Measurements from ENCODE around the gene CFAP141. TPM values are rescaled to one million over a fixed set of nuclear protein-coding genes. Genes with fewer than 3 reads are reported as not detected.

CFAP141 gene
- total RNA-seq, 4 donors from 2014 or later: not detected

- TF ChIP-seq POLR2AphosphoS5 (IDR thresholded peaks at IDR 0.05): no peak
- TF ChIP-seq POLR2A (IDR thresholded peaks at IDR 0.05): no peak
- no peak for TF ChIP-seq CTCF (IDR thresholded peaks at IDR 0.05)
- no peak for TF ChIP-seq EP300 (IDR thresholded peaks at IDR 0.05)
- ATAC-seq: no peak
- WGBS, 2 donors (ENCODE audit: low coverage in 1 of 2): 25 to 37% methylated on average over 2 of the region's 2 CpGs
- H3K9me3 ChIP-seq: no peaks in the 10 kb centered on the region
- H3K4me3 ChIP-seq: no peak overlapping the region
- peaks cover 4 to 38% of the 10 kb centered on the region in 2 donors for H3K36me3 ChIP-seq
- H3K27ac ChIP-seq: peak overlapping the region in 2 of 4 donors; percentile 5 to 17
- H3K4me1 ChIP-seq: peaks cover 5 to 58% (median 10%) of the 10 kb centered on the region in 3 donors
- no peaks in the 10 kb centered on the region for H3K27me3 ChIP-seq
Observed at GRCh38 chr1:154223621-154224020, 17.5 kb upstream of the CFAP141 start.

- ATAC-seq: no peak
- Histone ChIP-seq H3K4me1 (peaks cover 5 to 65% (median 14%) of the 10 kb centered on the region in 3 donors), H3K27ac (peak overlapping the region in 2 of 4 donors; percentile 5 to 98), H3K36me3 (peaks cover 0 to 38% of the 10 kb centered on the region in 2 donors), H3K27me3 (no peaks in the 10 kb centered on the region), H3K4me3 (no peak overlapping the region), H3K9me3 (no peaks in the 10 kb centered on the region)
- WGBS, 2 donors (ENCODE audit: low coverage in 1 of 2): 67 to 93% methylated on average over 1 of the region's 1 CpG
- TF ChIP-seq CTCF (IDR thresholded peaks at IDR 0.05) (no peak), POLR2AphosphoS5 (IDR thresholded peaks at IDR 0.05) (no peak), EP300 (IDR thresholded peaks at IDR 0.05) (no peak), POLR2A (IDR thresholded peaks at IDR 0.05) (no peak)
Observed at GRCh38 chr1:154222918-154223317, 16.8 kb upstream of the CFAP141 start.

- Histone ChIP-seq H3K9me3 (no peaks in the 10 kb centered on the region), H3K36me3 (peaks cover 0 to 38% of the 10 kb centered on the region in 2 donors), H3K4me3 (no peak overlapping the region), H3K27me3 (no peaks in the 10 kb centered on the region), H3K27ac (peak overlapping the region in 3 of 4 donors; percentile 97 to 99 (median 98)), H3K4me1 (peaks cover 5 to 69% (median 14%) of the 10 kb centered on the region in 3 donors)
- 100% methylated on average over 1 of the region's 1 CpG for WGBS, 2 donors (ENCODE audit: low coverage in 1 of 2)
- no peak for ATAC-seq
- TF ChIP-seq POLR2AphosphoS5 (IDR thresholded peaks at IDR 0.05) (no peak), CTCF (IDR thresholded peaks at IDR 0.05) (no peak), POLR2A (IDR thresholded peaks at IDR 0.05) (no peak), EP300 (IDR thresholded peaks at IDR 0.05) (no peak)
Observed at GRCh38 chr1:154222518-154222917, 16.4 kb upstream of the CFAP141 start.

- Histone ChIP-seq H3K27ac (peak overlapping the region; percentile 83 to 99 (median 98)), H3K27me3 (no peaks in the 10 kb centered on the region), H3K9me3 (no peaks in the 10 kb centered on the region), H3K4me3 (peak overlapping the region; percentile 57 to 71), H3K4me1 (peaks cover 5 to 77% (median 14%) of the 10 kb centered on the region in 3 donors), H3K36me3 (peaks cover 0 to 38% of the 10 kb centered on the region in 2 donors)
- no peak for TF ChIP-seq CTCF (IDR thresholded peaks at IDR 0.05)
- peak; percentile 35 for ATAC-seq
- WGBS, 2 donors (ENCODE audit: low coverage in 1 of 2): 0% methylated on average over 10 to 13 of the region's 28 CpGs
Observed at GRCh38 chr1:154221278-154222001, 15.3 kb upstream of the CFAP141 start.

- no peak for TF ChIP-seq EP300 (IDR thresholded peaks at IDR 0.05)
- TF ChIP-seq POLR2A (IDR thresholded peaks at IDR 0.05): peak in 1 of 2 donors; percentile 51
- TF ChIP-seq CTCF (IDR thresholded peaks at IDR 0.05): no peak
- no peak for TF ChIP-seq POLR2AphosphoS5 (IDR thresholded peaks at IDR 0.05)
- Histone ChIP-seq H3K27ac (peak overlapping the region; percentile 83 to 99 (median 98)), H3K4me1 (peaks cover 5 to 76% (median 14%) of the 10 kb centered on the region in 3 donors), H3K27me3 (no peaks in the 10 kb centered on the region), H3K9me3 (no peaks in the 10 kb centered on the region), H3K36me3 (peaks cover 0 to 37% of the 10 kb centered on the region in 2 donors), H3K4me3 (peak overlapping the region; percentile 57 to 71)
- WGBS, 2 donors (ENCODE audit: low coverage in 1 of 2): no CpG with 5 or more reads among the region's 33 CpGs
- ATAC-seq: no peak
Observed at GRCh38 chr1:154220970-154221277, 14.8 kb upstream of the CFAP141 start.

Data from gastroesophageal sphincter (tissue), 4 donors.